ENCODE results near the gene IFT43.

IFT43 gene

DNA sequence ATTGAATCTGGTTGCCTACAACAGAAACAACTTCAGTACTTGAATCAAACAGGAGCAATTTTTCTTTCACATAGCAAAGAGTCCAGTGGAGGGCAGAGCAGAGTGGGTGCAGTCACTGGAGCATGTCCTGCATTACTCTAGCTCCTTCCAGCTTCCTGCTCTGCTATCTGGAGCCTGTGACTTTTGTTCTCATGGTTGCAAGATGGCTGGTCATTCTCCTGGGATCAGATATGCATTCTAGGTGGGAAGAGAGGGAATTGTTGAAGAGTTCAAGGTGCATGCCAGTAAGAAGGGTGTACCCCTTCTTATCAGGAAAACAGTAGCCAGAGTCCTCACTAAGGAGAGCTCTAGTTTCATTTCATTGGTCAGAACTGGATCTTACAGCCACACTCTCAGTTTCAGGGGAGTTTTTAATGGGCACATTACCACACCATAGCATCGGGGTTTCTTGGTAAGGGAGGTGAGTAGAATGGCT lies 8.0 kb downstream of the IFT43 start:
- ChIA-PET POLR2A (no interaction called here), CTCF (interaction anchor here (2.0 kb wide), 1 partner anchor 284 kb away, joined by 6 read pairs; no protein-coding TSS in a partner anchor)
- TF ChIP-seq SUZ12 (IDR thresholded peaks at IDR 0.05) (no peak), NFRKB (IDR thresholded peaks at IDR 0.05) (no peak), L3MBTL2 (conservative IDR thresholded peaks at IDR 0.05) (no peak), LEF1 (IDR thresholded peaks at IDR 0.05; ENCODE audit: borderline replicate concordance) (no peak), ELF4 (IDR thresholded peaks at IDR 0.05) (no peak), SP1 (IDR thresholded peaks at IDR 0.05) (no peak), FOXA1 (IDR thresholded peaks at IDR 0.05) (no peak), BHLHE40 (IDR thresholded peaks at IDR 0.05; ENCODE audit: borderline replicate concordance) (no peak), FOXK2 (IDR thresholded peaks at IDR 0.05) (no peak), FOXM1 (IDR thresholded peaks at IDR 0.05; ENCODE audit: borderline replicate concordance) (no peak), TARDBP (IDR thresholded peaks at IDR 0.05) (no peak), ARNT (IDR thresholded peaks at IDR 0.05) (no peak), CTBP1 (IDR thresholded peaks at IDR 0.05; ENCODE audit: borderline replicate concordance) (no peak), HDGF (IDR thresholded peaks at IDR 0.05; ENCODE audit: borderline replicate concordance) (no peak), ZNF384 (IDR thresholded peaks at IDR 0.05) (no peak)
- TF ChIP-seq, protein P1, sequence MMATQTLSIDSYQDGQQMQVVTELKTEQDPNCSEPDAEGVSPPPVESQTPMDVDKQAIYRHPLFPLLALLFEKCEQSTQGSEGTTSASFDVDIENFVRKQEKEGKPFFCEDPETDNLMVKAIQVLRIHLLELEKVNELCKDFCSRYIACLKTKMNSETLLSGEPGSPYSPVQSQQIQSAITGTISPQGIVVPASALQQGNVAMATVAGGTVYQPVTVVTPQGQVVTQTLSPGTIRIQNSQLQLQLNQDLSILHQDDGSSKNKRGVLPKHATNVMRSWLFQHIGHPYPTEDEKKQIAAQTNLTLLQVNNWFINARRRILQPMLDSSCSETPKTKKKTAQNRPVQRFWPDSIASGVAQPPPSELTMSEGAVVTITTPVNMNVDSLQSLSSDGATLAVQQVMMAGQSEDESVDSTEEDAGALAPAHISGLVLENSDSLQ (IDR thresholded peaks at IDR 0.05), result no peak
- DNase-seq (ENCODE audit: extremely low spot score), result no peak

DNA sequence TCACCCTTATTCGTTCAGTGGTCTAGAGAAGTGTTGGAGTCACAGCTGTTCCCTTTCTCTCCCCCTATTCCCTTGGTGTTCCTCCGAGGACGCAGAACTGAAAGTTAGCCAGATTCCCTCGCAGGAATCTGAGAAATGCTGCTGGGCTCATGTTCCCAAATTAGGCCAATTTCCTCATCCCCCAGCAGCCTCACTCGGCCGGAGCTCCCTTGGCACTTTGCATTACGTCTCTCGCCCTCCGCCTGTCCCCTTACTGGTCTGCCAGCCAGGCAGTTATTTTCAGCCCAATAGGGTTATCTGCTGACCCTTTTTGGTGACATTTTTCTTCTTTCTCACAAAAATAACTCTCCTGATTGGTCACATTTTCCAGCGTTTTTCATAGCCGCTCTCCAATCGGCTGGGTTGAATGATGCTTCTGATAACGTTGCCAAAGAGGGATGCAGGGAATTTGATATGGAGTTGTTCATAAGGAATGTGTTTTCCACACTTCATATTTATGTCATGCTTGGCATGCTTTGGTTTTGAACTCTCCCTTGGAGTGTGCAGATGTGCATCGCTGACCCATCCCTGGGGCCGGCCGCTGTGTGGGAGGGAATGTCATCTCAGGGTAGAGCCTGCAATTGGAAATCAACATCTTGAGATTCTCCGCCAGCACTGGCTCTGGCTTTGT lies 9.9 kb downstream of the IFT43 start:
- POLR2A ChIA-PET, result no interaction called here
- no peak for DNase-seq (ENCODE audit: extremely low spot score)
- no peak for TF ChIP-seq BHLHE40 (IDR thresholded peaks at IDR 0.05; ENCODE audit: borderline replicate concordance)
- TF ChIP-seq FOXM1 (IDR thresholded peaks at IDR 0.05; ENCODE audit: borderline replicate concordance), result no peak
- TF ChIP-seq, protein P1 (IDR thresholded peaks at IDR 0.05), result no peak
- TF ChIP-seq TARDBP (IDR thresholded peaks at IDR 0.05), result no peak
- CTCF ChIA-PET, result interaction anchor here (1.1 kb wide), 1 partner anchor 13 kb away, joined by 5 read pairs; no protein-coding TSS in a partner anchor

DNA sequence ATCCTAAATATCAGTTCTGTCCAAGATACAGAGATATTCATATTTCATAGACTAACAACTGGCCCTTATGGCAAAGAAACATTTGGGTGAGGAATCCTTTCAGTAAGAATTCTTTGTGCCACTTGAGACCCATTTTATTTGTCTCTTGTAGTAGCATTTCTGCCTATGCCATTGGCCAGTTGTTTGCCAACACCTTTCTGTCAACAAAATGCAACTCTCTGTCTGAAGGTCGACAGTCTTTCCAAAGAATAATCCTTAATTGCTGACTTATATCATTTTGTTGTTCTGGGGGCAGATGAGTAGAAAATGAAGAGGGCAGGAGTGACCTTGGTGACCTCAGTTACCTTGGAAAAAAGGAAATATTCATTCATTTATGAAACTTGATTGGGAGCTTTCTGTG lies 10.9 kb downstream of the IFT43 start:
- no peak for TF ChIP-seq NFRKB (IDR thresholded peaks at IDR 0.05)
- no peak for TF ChIP-seq LEF1 (IDR thresholded peaks at IDR 0.05; ENCODE audit: borderline replicate concordance)
- no peak for TF ChIP-seq BHLHE40 (IDR thresholded peaks at IDR 0.05; ENCODE audit: borderline replicate concordance)
- TF ChIP-seq, protein P1 (IDR thresholded peaks at IDR 0.05), result no peak
- TF ChIP-seq SUZ12 (IDR thresholded peaks at IDR 0.05), result no peak
- TF ChIP-seq ARNT (IDR thresholded peaks at IDR 0.05), result no peak
- no peak for TF ChIP-seq SP1 (IDR thresholded peaks at IDR 0.05)
- no peak for TF ChIP-seq L3MBTL2 (conservative IDR thresholded peaks at IDR 0.05)
- CTCF ChIA-PET, result interaction anchor here (1.1 kb wide), 1 partner anchor 14 kb away, joined by 5 read pairs; no protein-coding TSS in a partner anchor
- POLR2A ChIA-PET, result no interaction called here
- DNase-seq (ENCODE audit: extremely low spot score), result no peak

DNA sequence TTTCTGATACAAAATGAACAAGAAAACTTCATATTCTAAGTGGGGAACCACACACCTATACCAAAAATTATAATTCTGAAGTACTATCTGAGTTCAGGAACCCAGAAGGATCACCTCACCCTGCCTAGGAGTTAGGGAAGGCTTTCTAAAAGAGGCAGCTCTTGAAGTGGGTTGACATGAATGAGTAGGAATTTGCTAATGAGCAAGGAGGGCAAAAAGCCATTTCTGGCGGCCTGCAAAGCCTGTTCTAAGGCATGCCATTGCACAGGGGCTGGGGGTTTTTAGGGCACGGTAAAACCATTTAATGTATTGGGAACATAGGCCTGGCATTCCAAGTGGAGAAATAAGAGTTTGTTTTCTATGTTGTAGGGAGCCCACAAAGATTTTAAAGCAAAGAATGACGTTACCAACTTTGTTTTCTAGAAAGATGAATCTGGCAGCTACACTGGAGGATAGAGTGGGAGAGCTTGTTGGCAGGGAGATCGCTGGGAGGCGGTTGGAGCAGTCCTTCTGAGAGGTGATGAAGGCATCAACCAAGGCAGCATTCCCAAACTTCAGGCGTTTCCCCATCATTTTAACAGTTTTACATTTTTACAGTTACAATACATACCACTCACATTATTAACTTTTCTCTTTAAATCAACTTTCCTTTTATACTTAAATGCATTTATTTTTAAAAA lies 14.1 kb downstream of the IFT43 start:
- no peak for DNase-seq (ENCODE audit: extremely low spot score)
- ChIA-PET CTCF (no interaction called here), POLR2A (no interaction called here)
- TF ChIP-seq FOXA1 (IDR thresholded peaks at IDR 0.05) (no peak), TARDBP (IDR thresholded peaks at IDR 0.05) (no peak), ARNT (IDR thresholded peaks at IDR 0.05) (no peak), HDGF (IDR thresholded peaks at IDR 0.05; ENCODE audit: borderline replicate concordance) (no peak), ELF4 (IDR thresholded peaks at IDR 0.05) (no peak), FOXK2 (IDR thresholded peaks at IDR 0.05) (no peak)

DNA sequence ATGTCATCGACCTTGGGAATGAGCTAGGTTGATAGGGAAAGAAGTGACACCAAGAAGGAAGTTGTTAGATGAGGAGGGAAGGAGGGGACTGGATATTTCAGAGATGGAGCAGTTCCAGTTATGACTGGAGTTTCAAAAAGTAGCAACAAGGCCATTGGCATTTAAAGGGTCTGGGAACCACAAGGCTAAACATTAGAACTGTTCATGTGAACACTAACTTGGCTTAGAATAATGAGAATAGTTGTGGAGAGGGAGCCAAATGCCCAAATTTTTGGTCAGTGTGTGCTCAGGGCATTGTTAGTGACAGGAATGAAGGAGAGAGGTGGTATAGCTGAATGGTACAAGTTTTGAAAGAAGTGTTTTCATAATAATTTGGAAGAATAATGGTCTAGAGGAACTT lies 16.8 kb downstream of the IFT43 start:
- no peak for TF ChIP-seq LEF1 (IDR thresholded peaks at IDR 0.05; ENCODE audit: borderline replicate concordance)
- TF ChIP-seq, protein P1 (IDR thresholded peaks at IDR 0.05), result no peak
- no peak for TF ChIP-seq ARNT (IDR thresholded peaks at IDR 0.05)
- TF ChIP-seq FOXA1 (IDR thresholded peaks at IDR 0.05), result no peak
- TF ChIP-seq SP1 (IDR thresholded peaks at IDR 0.05), result no peak
- no peak for TF ChIP-seq FOXM1 (IDR thresholded peaks at IDR 0.05; ENCODE audit: borderline replicate concordance)
- no peak for TF ChIP-seq ZNF384 (IDR thresholded peaks at IDR 0.05)
- TF ChIP-seq L3MBTL2 (conservative IDR thresholded peaks at IDR 0.05), result no peak
- no peak for TF ChIP-seq ELF4 (IDR thresholded peaks at IDR 0.05)
- no peak for TF ChIP-seq HDGF (IDR thresholded peaks at IDR 0.05; ENCODE audit: borderline replicate concordance)
- ChIA-PET CTCF (no interaction called here), POLR2A (no interaction called here)
- no peak for DNase-seq (ENCODE audit: extremely low spot score)

DNA sequence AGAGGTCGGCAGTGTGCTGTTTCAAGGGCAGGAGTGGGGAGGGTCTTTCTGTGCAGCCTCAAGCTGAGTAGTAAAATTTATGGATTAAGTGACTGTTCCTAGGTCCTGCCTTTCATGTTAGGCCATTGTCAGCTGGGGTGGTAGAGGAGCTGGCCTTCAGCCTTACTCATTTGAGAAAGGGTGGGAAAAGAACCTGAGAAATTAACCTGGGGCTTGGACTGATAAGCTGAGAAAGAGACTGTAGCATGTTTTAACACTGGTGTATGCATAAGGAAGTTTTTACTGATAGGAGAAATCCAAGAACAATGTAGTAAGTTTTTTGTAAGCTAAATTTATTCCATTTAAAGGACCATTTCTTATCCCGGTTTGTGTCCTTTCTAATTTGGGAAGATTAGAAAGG lies 20.7 kb downstream of the IFT43 start:
- TF ChIP-seq FOXK2 (IDR thresholded peaks at IDR 0.05) (no peak), LEF1 (IDR thresholded peaks at IDR 0.05; ENCODE audit: borderline replicate concordance) (no peak), TARDBP (IDR thresholded peaks at IDR 0.05) (no peak), CTBP1 (IDR thresholded peaks at IDR 0.05; ENCODE audit: borderline replicate concordance) (no peak), FOXA1 (IDR thresholded peaks at IDR 0.05) (no peak), ARNT (IDR thresholded peaks at IDR 0.05) (no peak), ELF4 (IDR thresholded peaks at IDR 0.05) (no peak), SP1 (IDR thresholded peaks at IDR 0.05) (no peak), L3MBTL2 (conservative IDR thresholded peaks at IDR 0.05) (no peak), FOXM1 (IDR thresholded peaks at IDR 0.05; ENCODE audit: borderline replicate concordance) (no peak), ZNF384 (IDR thresholded peaks at IDR 0.05) (no peak), BHLHE40 (IDR thresholded peaks at IDR 0.05; ENCODE audit: borderline replicate concordance) (no peak), NFRKB (IDR thresholded peaks at IDR 0.05) (no peak), SUZ12 (IDR thresholded peaks at IDR 0.05) (no peak)
- TF ChIP-seq, protein P1 (IDR thresholded peaks at IDR 0.05), result no peak
- DNase-seq (ENCODE audit: extremely low spot score), result no peak
- POLR2A ChIA-PET, result no interaction called here
- CTCF ChIA-PET, result interaction anchor here (0.7 kb wide), 1 partner anchor 9 kb away, joined by 3 read pairs; no protein-coding TSS in a partner anchor

Measured in HEK293T (cell line).